ENCODE measurements around the gene MYO1E. TPM values are rescaled to one million over a fixed set of nuclear protein-coding genes. Genes with fewer than 3 reads are reported as not detected.

Gene MYO1E
- total and polyA plus RNA-seq, 4 donors, result 6.7 to 70.9 (median 21.6) TPM

DNA sequence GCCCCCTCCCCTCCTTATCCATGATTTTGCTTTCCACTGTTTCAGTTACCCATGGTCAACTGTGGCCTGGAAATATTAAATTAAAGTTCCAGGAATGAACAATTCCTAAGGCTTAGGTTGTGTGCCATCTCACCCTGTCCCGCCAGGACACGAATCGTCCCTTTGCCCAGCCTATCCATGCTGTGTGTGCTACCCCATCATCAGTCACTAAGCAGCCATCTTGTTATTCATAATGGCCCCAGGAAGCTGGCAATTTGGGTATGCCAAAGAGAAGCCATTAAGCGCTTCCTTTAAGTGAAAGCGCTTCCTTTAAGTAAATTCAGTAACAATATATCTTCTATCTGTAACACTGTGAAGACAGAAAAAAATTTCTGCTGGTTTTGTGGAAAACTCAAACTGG, 215.3 kb downstream of the MYO1E start:
- Histone ChIP-seq H3K36me3 (ENCODE audit: control insufficient read depth in 4 of 4, insufficient read depth in 3 of 4, low read depth in 1 of 4, low read length in 3 of 4) (peaks cover 13 to 71% (median 31%) of the 10 kb centered on the region in 4 donors), H3K27ac (ENCODE audit: low read depth in 1 of 2, low read length in 2 of 2) (no peak overlapping the region), H3K9me3 (ENCODE audit: control insufficient read depth in 4 of 4, low read length in 3 of 4) (no peaks in the 10 kb centered on the region), H3K4me1 (ENCODE audit: control insufficient read depth in 4 of 4, insufficient read depth in 4 of 4, low read length in 3 of 4) (no peaks in the 10 kb centered on the region), H3K27me3 (ENCODE audit: control insufficient read depth in 4 of 4, insufficient read depth in 4 of 4, low read length in 3 of 4) (no peaks in the 10 kb centered on the region), H3K9ac (ENCODE audit: low read depth in 1 of 2, low read length in 2 of 2) (no peak overlapping the region), H3K4me3 (ENCODE audit: low read depth in 1 of 3, low read length in 3 of 3) (no peak overlapping the region)
- no peak for TF ChIP-seq RXRA (IDR thresholded peaks at IDR 0.05)
- no peak for TF ChIP-seq FOXA2 (IDR thresholded peaks at IDR 0.05)
- no peak for TF ChIP-seq CTCF (IDR thresholded peaks at IDR 0.05; ENCODE audit: low read depth, low read length, missing input control)
- TF ChIP-seq, protein P1, sequence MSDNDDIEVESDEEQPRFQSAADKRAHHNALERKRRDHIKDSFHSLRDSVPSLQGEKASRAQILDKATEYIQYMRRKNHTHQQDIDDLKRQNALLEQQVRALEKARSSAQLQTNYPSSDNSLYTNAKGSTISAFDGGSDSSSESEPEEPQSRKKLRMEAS (IDR thresholded peaks at IDR 0.05), result no peak
- TF ChIP-seq RAD21 (IDR thresholded peaks at IDR 0.05), result no peak
- TF ChIP-seq REST (IDR thresholded peaks at IDR 0.05), result no peak
- TF ChIP-seq SP1 (IDR thresholded peaks at IDR 0.05), result no peak
- TF ChIP-seq TAF1 (conservative IDR thresholded peaks at IDR 0.05), result no peak
- no peak for TF ChIP-seq JUND (IDR thresholded peaks at IDR 0.05)
- TF ChIP-seq GABPA (IDR thresholded peaks at IDR 0.05 in 1 of 2, conservative IDR thresholded peaks at IDR 0.05 in 1 of 2), result no peak
- no peak for TF ChIP-seq EGR1 (IDR thresholded peaks at IDR 0.05; ENCODE audit: low read depth in 2 of 2)
- TF ChIP-seq HNF4G (IDR thresholded peaks at IDR 0.05), result no peak
- TF ChIP-seq, protein P2, sequence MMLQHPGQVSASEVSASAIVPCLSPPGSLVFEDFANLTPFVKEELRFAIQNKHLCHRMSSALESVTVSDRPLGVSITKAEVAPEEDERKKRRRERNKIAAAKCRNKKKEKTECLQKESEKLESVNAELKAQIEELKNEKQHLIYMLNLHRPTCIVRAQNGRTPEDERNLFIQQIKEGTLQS (IDR thresholded peaks at IDR 0.05), result no peak
- no peak for TF ChIP-seq FOXA1 (IDR thresholded peaks at IDR 0.05)
- TF ChIP-seq HNF4A (conservative IDR thresholded peaks at IDR 0.05), result no peak
- DNase-seq (ENCODE audit: low spot score), result no peak
- over 99% methylated on average over 5 of the region's 5 CpGs for WGBS

- no peaks in the 10 kb centered on the region for H3K9me3 ChIP-seq (ENCODE audit: control insufficient read depth in 4 of 4, low read length in 3 of 4)
- TF ChIP-seq GABPA (IDR thresholded peaks at IDR 0.05 in 1 of 2, conservative IDR thresholded peaks at IDR 0.05 in 1 of 2) (no peak), TAF1 (conservative IDR thresholded peaks at IDR 0.05) (no peak), CTCF (IDR thresholded peaks at IDR 0.05; ENCODE audit: low read depth, low read length, missing input control) (no peak)
- no peak overlapping the region for H3K9ac ChIP-seq (ENCODE audit: low read depth in 1 of 2, low read length in 2 of 2)
- H3K27me3 ChIP-seq (ENCODE audit: control insufficient read depth in 4 of 4, insufficient read depth in 4 of 4, low read length in 3 of 4), result no peaks in the 10 kb centered on the region
- no peaks in the 10 kb centered on the region for H3K4me1 ChIP-seq (ENCODE audit: control insufficient read depth in 4 of 4, insufficient read depth in 4 of 4, low read length in 3 of 4)
- WGBS, result 95% methylated on average over 4 of the region's 4 CpGs
- H3K4me3 ChIP-seq (ENCODE audit: low read depth in 1 of 3, low read length in 3 of 3), result no peak overlapping the region
- no peak for DNase-seq (ENCODE audit: low spot score)
- H3K36me3 ChIP-seq (ENCODE audit: control insufficient read depth in 4 of 4, insufficient read depth in 3 of 4, low read depth in 1 of 4, low read length in 3 of 4), result peaks cover 11 to 73% (median 35%) of the 10 kb centered on the region in 4 donors
- H3K27ac ChIP-seq (ENCODE audit: low read depth in 1 of 2, low read length in 2 of 2), result no peak overlapping the region
These were observed 217.2 kb downstream of the MYO1E start for GRCh38 chr15:59155431-59155830.

Data from liver (tissue), 9 donors.